H1 (cell line): ENCODE data around the gene DDX41. TPM values are rescaled to one million over a fixed set of nuclear protein-coding genes. Genes with fewer than 3 reads are reported as not detected.

Experiments used
- CTCF ChIA-PET: fragments of 300-600 bp; sonication (Branson Sonifier 250); formaldehyde crosslinking; loops from one replicate; lab custom pipeline; 2021; ENCODE audit not compliant: partially characterized antibody; lab: Charles Lee
- POLR2A ChIA-PET: fragments of 300-600 bp; sonication (Branson Sonifier 250); formaldehyde crosslinking; loops from one replicate; lab custom pipeline; 2021; ENCODE audit warnings: inconsistent platforms; ENCODE audit not compliant: partially characterized antibody; lab: Charles Lee
- DNase-seq, 2 experiments: peaks; one replicate each; pipeline versions ENCODE4 v3.0.0 to v3.0.0-alpha.2; 2010 to 2022; ENCODE audit warnings: low spot score in 2 of 2, low read depth in 1 of 2, mixed read lengths in 1 of 2
- FAIRE-seq: peaks from 2 replicates; lab custom pipeline; 2011; peaks lifted over from hg19 to GRCh38; lab: Jason Lieb, UNC
- H2AFZ ChIP-seq: 2 replicates; pipeline ENCODE4 v1.8.1; 2012; ENCODE audit warnings: low read length, inconsistent platforms
- H2AK5ac ChIP-seq: 2 replicates; pipeline ENCODE4 v1.6.1; 2013; ENCODE audit warnings: low read depth, low read length
- H2BK120ac ChIP-seq: replicated peaks from 2 replicates; pipeline ENCODE3; 2013; ENCODE audit warnings: low read depth, low read length, inconsistent platforms
- H2BK12ac ChIP-seq: 2 replicates; pipeline ENCODE4 v1.6.1; 2013; ENCODE audit warnings: low read depth, low read length
- H2BK15ac ChIP-seq: 2 replicates; pipeline ENCODE4 v1.6.1; 2013; ENCODE audit warnings: low read length
- H2BK20ac ChIP-seq: 2 replicates; pipeline ENCODE4 v1.6.1; 2013; ENCODE audit warnings: low read length
- H2BK5ac ChIP-seq: 2 replicates; pipeline ENCODE4 v1.6.1; 2013; ENCODE audit warnings: low read depth, low read length
- H3K14ac ChIP-seq: 2 replicates; pipeline ENCODE4 v1.6.1; 2013; ENCODE audit warnings: inconsistent platforms; ENCODE audit not compliant: insufficient read length
- H3K18ac ChIP-seq: 2 replicates; pipeline ENCODE4 v1.6.1; 2013; ENCODE audit warnings: low read length; ENCODE audit errors: extremely low read depth
- H3K23ac ChIP-seq: 2 replicates; pipeline ENCODE4 v1.6.1; 2013; ENCODE audit warnings: inconsistent platforms; ENCODE audit not compliant: insufficient read length
- H3K23me2 ChIP-seq: 2 replicates; pipeline ENCODE4 v1.6.1; 2013; ENCODE audit warnings: low read depth, low read length
- H3K27ac ChIP-seq: 2 replicates; pipeline ENCODE4 v1.6.1; 2011; ENCODE audit warnings: low read depth, low read length, inconsistent platforms
- H3K27me3 ChIP-seq, 4 experiments: replicated peaks in 1 of 4; 1 replicate in 1 of 4; 2 replicates in 3 of 4; pipeline versions ENCODE4 v1.6.1 to v1.8.1; 2011 to 2013; ENCODE audit warnings: low read length in 3 of 4, mild to moderate bottlenecking in 3 of 4, inconsistent platforms in 2 of 4, mixed read lengths in 2 of 4, moderate library complexity in 1 of 4; ENCODE audit not compliant: control insufficient read depth in 3 of 4, insufficient read depth in 3 of 4; ENCODE audit errors: extremely low read depth in 1 of 4
- H3K36me3 ChIP-seq, 4 experiments: 2 replicates each; pipeline versions ENCODE4 v1.6.1 to v1.8.1; 2011 to 2013; ENCODE audit warnings: mild to moderate bottlenecking in 4 of 4, low read length in 3 of 4, moderate library complexity in 2 of 4, control low read depth in 1 of 4, inconsistent platforms in 1 of 4; ENCODE audit not compliant: insufficient read depth in 4 of 4, control insufficient read depth in 2 of 4
- H3K4ac ChIP-seq: replicated peaks from 2 replicates; pipeline ENCODE3; 2013; ENCODE audit warnings: low read length, low read depth, mixed read lengths, inconsistent platforms; ENCODE audit not compliant: insufficient read length
- H3K4me1 ChIP-seq, 4 experiments: replicated peaks in 1 of 4; 1 replicate in 1 of 4; 2 replicates in 3 of 4; pipeline versions ENCODE4 v1.6.1 to v1.8.1; 2011 to 2013; ENCODE audit warnings: low read length in 3 of 4, inconsistent platforms in 2 of 4, mixed read lengths in 1 of 4; ENCODE audit not compliant: insufficient read depth in 4 of 4, control insufficient read depth in 3 of 4
- H3K4me2 ChIP-seq, 2 experiments: 2 replicates each; pipeline versions ENCODE4 v1.6.1 to v1.8.1; 2011 to 2013; ENCODE audit warnings: low read depth in 2 of 2, low read length in 2 of 2, control low read depth in 1 of 2, inconsistent platforms in 1 of 2, mild to moderate bottlenecking in 1 of 2; ENCODE audit not compliant: insufficient read depth in 1 of 2
- H3K4me3 ChIP-seq, 4 experiments: fragments of 200-600, 300-600 bp in 1 of 4; sonication (generic), shearing (Covaris generic), sonication (Bioruptor Twin) in 1 of 4; 2 replicates each; pipeline versions ENCODE4 v1.5.1 to v1.8.1; 2011 to 2016; ENCODE audit warnings: low read length in 4 of 4, low read depth in 3 of 4, control low read depth in 2 of 4, inconsistent platforms in 2 of 4, mild to moderate bottlenecking in 2 of 4, mixed read lengths in 1 of 4, moderate library complexity in 1 of 4; ENCODE audit not compliant: insufficient read depth in 2 of 4; ENCODE audit errors: extremely low read depth in 1 of 4
- H3K56ac ChIP-seq: replicated peaks from 2 replicates; pipeline ENCODE3; 2013; ENCODE audit warnings: low read depth, mild to moderate bottlenecking, mixed read lengths, low read length, inconsistent platforms; ENCODE audit not compliant: insufficient read length
- H3K79me1 ChIP-seq: 2 replicates; pipeline ENCODE4 v1.6.1; 2013; ENCODE audit warnings: low read depth, low read length, control low read depth
- H3K79me2 ChIP-seq, 2 experiments: 2 replicates each; pipeline versions ENCODE4 v1.6.1 to v1.8.1; 2012 to 2013; ENCODE audit warnings: low read length in 2 of 2, mild to moderate bottlenecking in 2 of 2, inconsistent platforms in 1 of 2; ENCODE audit not compliant: insufficient read depth in 2 of 2, control insufficient read depth in 1 of 2
- H3K9ac ChIP-seq, 4 experiments: replicated peaks in 1 of 4; 1 replicate in 1 of 4; 2 replicates in 3 of 4; pipeline versions ENCODE4 v1.6.1 to v1.8.1; 2011 to 2013; ENCODE audit warnings: low read depth in 3 of 4, low read length in 3 of 4, control low read depth in 2 of 4, mild to moderate bottlenecking in 2 of 4, moderate library complexity in 2 of 4, inconsistent platforms in 1 of 4; ENCODE audit errors: extremely low read depth in 1 of 4
- H3K9me3 ChIP-seq, 2 experiments: 2 replicates each; pipeline versions ENCODE4 v1.6.1 to v1.8.1; 2012 to 2013; ENCODE audit warnings: mild to moderate bottlenecking in 2 of 2, moderate library complexity in 2 of 2, control low read depth in 1 of 2, inconsistent platforms in 1 of 2, low read depth in 1 of 2, low read length in 1 of 2, mixed read lengths in 1 of 2; ENCODE audit not compliant: insufficient read depth in 2 of 2
- H4K20me1 ChIP-seq, 2 experiments: replicated peaks in 1 of 2; 2 replicates each; pipeline versions ENCODE3 to v1.8.1; 2011 to 2013; ENCODE audit warnings: inconsistent platforms in 2 of 2, low read length in 2 of 2, mild to moderate bottlenecking in 1 of 2; ENCODE audit not compliant: insufficient read depth in 2 of 2, control insufficient read depth in 1 of 2
- H4K5ac ChIP-seq: 2 replicates; pipeline ENCODE4 v1.6.1; 2013; ENCODE audit warnings: low read length, low read depth, mixed read lengths, inconsistent platforms; ENCODE audit not compliant: insufficient read length
- H4K8ac ChIP-seq: 2 replicates; pipeline ENCODE4 v1.8.0; 2013; ENCODE audit warnings: mild to moderate bottlenecking, moderate library complexity, low read length, inconsistent platforms; ENCODE audit not compliant: insufficient read depth; ENCODE audit errors: extremely low read depth
- H4K91ac ChIP-seq: replicated peaks from 2 replicates; pipeline ENCODE3; 2013; ENCODE audit warnings: low read length, mixed read lengths, inconsistent platforms; ENCODE audit not compliant: insufficient read length
- BACH1 ChIP-seq: IDR thresholded peaks from 2 replicates; pipeline ENCODE4 v1.6.1; 2012; ENCODE audit warnings: low read length, improper control_type of control experiment
- CTCF ChIP-seq, 3 experiments: IDR thresholded peaks; 1 replicate in 2 of 3; 2 replicates in 1 of 3; pipeline versions ENCODE4 v1.5.1 to v1.6.1; 2011; ENCODE audit warnings: low read length in 3 of 3, mild to moderate bottlenecking in 3 of 3, inconsistent platforms in 2 of 3, low read depth in 1 of 3, moderate library complexity in 1 of 3; ENCODE audit not compliant: insufficient read depth in 1 of 3; ENCODE audit errors: control extremely low read depth in 1 of 3
- EGR1 ChIP-seq: IDR thresholded peaks from 2 replicates; pipeline ENCODE4 v1.6.1; 2011; ENCODE audit warnings: low read depth, low read length, borderline replicate concordance
- HDAC6 ChIP-seq: IDR thresholded peaks from one replicate; pipeline ENCODE4 v1.7.1; 2012; ENCODE audit warnings: low read depth, mild to moderate bottlenecking, inconsistent platforms, low read length, moderate library complexity
- JUND ChIP-seq: IDR thresholded peaks from 2 replicates; pipeline ENCODE4 v1.6.1; 2011; ENCODE audit warnings: mild to moderate bottlenecking, improper control_type of control experiment, low read length
- MAFK ChIP-seq: IDR thresholded peaks from 2 replicates; pipeline ENCODE4 v1.6.1; 2012; ENCODE audit warnings: low read depth, mild to moderate bottlenecking, improper control_type of control experiment, low read length
- POU5F1 ChIP-seq: IDR thresholded peaks from 2 replicates; pipeline ENCODE4 v1.6.1; 2011; ENCODE audit warnings: low read depth, mild to moderate bottlenecking, low read length, moderate library complexity
- RBBP5 ChIP-seq: IDR thresholded peaks from 2 replicates; pipeline ENCODE4 v1.7.1; 2012; ENCODE audit warnings: low read depth, mild to moderate bottlenecking, inconsistent platforms, low read length, moderate library complexity, borderline replicate concordance
- TAF1 ChIP-seq: IDR thresholded peaks from 2 replicates; pipeline ENCODE4 v1.6.1; 2011; ENCODE audit warnings: mild to moderate bottlenecking, low read depth, low read length
- WGBS, 2 experiments: shearing (Covaris generic) in 1 of 2; methylation state at CpG; one replicate each; pipeline versions ENCODE4 v1.1.6 to v1.1.7; 2013 to 2015; ENCODE audit warnings: low lambda C conversion rate in 2 of 2, mixed read lengths in 2 of 2, inconsistent platforms in 1 of 2, low coverage in 1 of 2, missing lambda C conversion rate in 1 of 2; ENCODE audit not compliant: insufficient replicate concordance in 2 of 2, insufficient coverage in 1 of 2, insufficient read length in 1 of 2; ENCODE audit errors: extremely low coverage in 1 of 2, missing lambda C conversion rate in 1 of 2; 5-methylcytosine and 5-hydroxymethylcytosine counted together
- polyA plus RNA-seq, 7 experiments: library from polyadenylated mRNA; depleted of rRNA in 3 of 7; stranded (reverse) in 5 of 7; unstranded in 2 of 7; fragments of >200 nt in 5 of 7; fragments of 200-250 nt in 2 of 7; gene quantifications; 1 replicate in 5 of 7; 2 replicates in 1 of 7; 4 replicates in 1 of 7; pipeline versions ENCODE4 v1.2.1 to v1.2.3, GENCODE V29; 2011 to 2013; ENCODE audit warnings: missing spikeins in 2 of 7, mixed read lengths in 2 of 7
- total RNA-seq: library from RNA; stranded (reverse); fragmentation: NEBNext Ultra II Directional; extraction: Animal tissue kit (Norgen Biotek cat#: 25700); gene quantifications from 2 replicates; pipeline ENCODE4 v1.2.1, GENCODE V29; 2021

The DDX41 gene
- total and polyA plus RNA-seq, 2 of the 8 experiments (the other 6 are each of a cell fraction or from before 2014, with no cell fraction given): 102 to 135 TPM

GRCh38 chr5:177553671-177554429 lies 37.1 kb upstream of the DDX41 start:
- Histone ChIP-seq H2BK12ac (no peak overlapping the region), H2BK15ac (no peak overlapping the region), H4K20me1 (peaks cover 8 to 18% of the 10 kb centered on the region in 2 experiments), H3K23me2 (peaks cover 6% of the 10 kb centered on the region), H3K4me3 (peak overlapping the region; percentile 68 to 86 (median 82)), H2BK5ac (peak overlapping the region; percentile 37; the same call in 1 of the 2 replicates), H3K56ac (no peak overlapping the region), H3K79me2 (peaks cover 3 to 47% of the 10 kb centered on the region in 2 experiments; a peak in 2 of 4 replicates), H4K8ac (peak overlapping the region; percentile 84; the same call in 1 of the 2 replicates), H3K27ac (peak overlapping the region; percentile 29; the same call in 1 of the 2 replicates), H3K36me3 (peaks cover 0 to 20% (median 6%) of the 10 kb centered on the region in 4 experiments; a peak in 3 of 8 replicates), H2BK120ac (no peak overlapping the region), H3K27me3 (no peaks in the 10 kb centered on the region), H2BK20ac (no peak overlapping the region), H2AFZ (no peak overlapping the region), H3K14ac (no peak overlapping the region), H3K9me3 (no peaks in the 10 kb centered on the region), H2AK5ac (no peak overlapping the region), H3K4me1 (peaks cover 5 to 9% (median 7%) of the 10 kb centered on the region in 4 experiments), H3K4me2 (peak overlapping the region; percentile 68 to 82), H3K18ac (peak overlapping the region; percentile 29; the same call in 1 of the 2 replicates), H3K4ac (no peak overlapping the region), H3K9ac (peak overlapping the region; percentile 69 to 95 (median 82)), H4K91ac (no peak overlapping the region), H3K79me1 (peaks cover 7% of the 10 kb centered on the region), H3K23ac (no peak overlapping the region), H4K5ac (peak overlapping the region; percentile 35)
- FAIRE-seq (no peak), DNase-seq (peak in 1 of 2 experiments; percentile 63)
- WGBS, 2 experiments: 4% methylated on average over 44 of the region's 72 CpGs; no CpG with 5 or more reads in 1 of the 2 experiments
- POLR2A ChIA-PET: interaction anchor here (0.6 to 2.6 kb wide), 9 partner anchors 9 to 252 kb away, joined by 3 to 10 read pairs (median 3); partner anchors contain the start of genes B4GALT7, DDX41 and DOK3
- CTCF ChIA-PET: interaction anchor here (1.2 kb wide), 1 partner anchor 38 kb away, joined by 3 read pairs; no protein-coding TSS in a partner anchor
- TF ChIP-seq EGR1: no peak
- TF ChIP-seq HDAC6: no peak
- TF ChIP-seq TAF1: 0 out of 2 replicates have a peak, but pooled peaks have one; percentile 34
- no peak for TF ChIP-seq POU5F1
- no peak for TF ChIP-seq JUND
- TF ChIP-seq MAFK: no peak
- no peak for TF ChIP-seq CTCF (IDR thresholded peaks at IDR 0.05; ENCODE audit: control extremely low read depth in 1 of 3, insufficient read depth in 1 of 3, low read depth in 1 of 3, low read length in 3 of 3)
- no peak for TF ChIP-seq BACH1
- TF ChIP-seq RBBP5: peak; percentile 71; the same call in 1 of the 2 replicates
